CD4-positive, alpha-beta T cell treated with Interferon alpha-2 for 1 hour (primary cell): ENCODE data around the gene SMIM35.
A peak's percentile ranks its signal among the peaks of the same experiment; 100 is the strongest.

Experiments used
- DNase-seq, 2 donors: peaks; one replicate each; pipeline ENCODE4 v3.0.0-alpha.2; 2020 to 2022

The SMIM35 gene

GRCh38 chr11:118000067-118000849 is 86.5 kb downstream of the SMIM35 start:
- no peak for DNase-seq

DNA sequence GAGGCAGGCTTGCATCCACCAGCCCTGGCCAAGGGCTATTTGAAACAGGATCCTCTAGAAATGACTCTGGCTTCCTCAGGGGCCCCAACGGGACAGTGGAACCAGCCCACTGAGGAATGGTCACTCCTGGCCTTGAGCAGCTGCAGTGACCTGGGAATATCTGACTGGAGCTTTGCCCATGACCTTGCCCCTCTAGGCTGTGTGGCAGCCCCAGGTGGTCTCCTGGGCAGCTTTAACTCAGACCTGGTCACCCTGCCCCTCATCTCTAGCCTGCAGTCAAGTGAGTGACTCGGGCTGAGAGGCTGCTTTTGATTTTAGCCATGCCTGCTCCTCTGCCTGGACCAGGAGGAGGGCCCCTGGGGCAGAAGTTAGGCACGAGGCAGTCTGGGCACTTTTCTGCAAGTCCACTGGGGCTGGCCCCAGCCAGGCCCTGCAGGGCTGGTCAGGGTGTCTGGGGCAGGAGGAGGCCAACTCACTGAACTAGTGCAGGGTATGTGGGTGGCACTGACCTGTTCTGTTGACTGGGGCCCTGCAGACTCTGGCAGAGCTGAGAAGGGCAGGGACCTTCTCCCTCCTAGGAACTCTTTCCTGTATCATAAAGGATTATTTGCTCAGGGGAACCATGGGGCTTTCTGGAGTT is 87.3 kb downstream of the SMIM35 start:
- DNase-seq, result no peak

- DNase-seq, result no peak
Observed at GRCh38 chr11:117998664-117999353, 88.0 kb downstream of the SMIM35 start.

DNA sequence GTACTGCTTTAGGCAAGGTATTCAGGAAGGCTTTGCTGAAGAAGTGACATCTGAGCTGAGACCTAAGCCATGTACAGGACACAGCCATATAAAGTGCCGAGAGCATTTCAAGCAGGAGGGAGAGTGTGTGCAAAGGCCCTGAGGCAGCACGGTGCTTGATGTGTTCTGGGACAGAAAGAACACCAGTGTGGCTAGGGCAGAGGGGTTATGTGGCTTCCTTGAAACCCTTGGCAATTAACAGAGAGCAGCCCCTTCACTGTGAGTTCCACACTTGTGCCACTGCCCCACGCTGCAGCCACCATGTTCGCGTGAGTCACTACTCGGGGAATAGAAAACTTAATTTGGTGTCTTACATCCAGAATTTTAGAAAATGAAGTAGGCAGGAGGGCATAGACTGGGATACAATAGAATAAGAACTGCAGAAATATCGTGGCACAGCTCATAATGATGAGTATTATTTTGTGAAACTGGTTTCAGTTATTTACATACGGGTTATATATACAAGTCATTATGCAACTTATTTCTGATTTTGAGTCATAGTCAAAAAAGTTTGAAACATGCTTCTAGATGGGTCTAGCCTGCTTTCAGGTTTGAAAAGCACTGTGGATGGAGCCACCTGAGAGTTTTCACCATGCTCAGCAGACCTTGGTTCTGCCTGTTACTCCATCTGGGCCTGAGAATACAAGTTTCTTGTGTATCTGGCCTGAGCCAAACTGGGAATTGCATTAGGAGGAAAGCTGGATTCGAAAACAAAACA is 88.8 kb downstream of the SMIM35 start:
- no peak for DNase-seq

DNA sequence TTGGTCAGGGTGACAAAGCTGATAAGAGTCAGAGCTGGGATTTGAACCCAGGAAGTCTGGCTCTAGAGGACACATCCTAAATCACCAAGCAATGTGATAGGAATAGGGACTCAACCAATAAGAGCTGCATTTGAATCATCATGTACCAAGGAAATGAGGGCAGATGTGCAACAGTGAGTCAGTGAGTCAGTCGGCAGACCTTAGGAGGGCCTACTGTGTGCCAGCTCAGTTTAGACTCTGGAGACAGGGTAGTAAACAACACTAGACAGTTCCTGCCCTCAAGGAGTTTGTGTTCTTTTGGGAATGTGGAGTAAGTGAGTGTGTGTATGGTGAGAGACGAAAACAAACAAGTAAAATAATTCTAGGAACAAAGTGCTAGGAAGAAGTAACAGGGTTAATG is 89.4 kb downstream of the SMIM35 start:
- DNase-seq, result no peak

- no peak for DNase-seq
Observed at GRCh38 chr11:117996058-117996457, 90.7 kb downstream of the SMIM35 start.

DNA sequence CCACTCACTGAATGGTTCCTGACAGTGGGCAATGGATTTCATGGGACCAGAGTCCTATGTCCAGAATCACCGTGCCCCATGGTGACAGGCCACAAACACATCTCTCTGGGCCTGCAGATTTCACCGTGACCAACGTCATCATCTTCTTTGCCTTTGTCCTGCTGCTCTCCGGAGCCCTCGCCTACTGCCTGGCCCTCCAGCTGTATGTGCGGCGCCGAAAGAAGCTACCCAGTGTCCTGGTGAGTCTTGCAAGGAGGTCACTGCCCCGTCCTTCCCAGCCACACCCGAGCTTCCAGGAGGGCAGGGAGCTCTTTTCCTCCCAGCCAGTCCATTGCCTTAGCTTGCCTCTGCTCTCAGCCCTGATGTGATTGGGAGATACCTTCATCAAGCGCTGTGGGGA is 91.3 kb downstream of the SMIM35 start:
- no peak for DNase-seq

DNA sequence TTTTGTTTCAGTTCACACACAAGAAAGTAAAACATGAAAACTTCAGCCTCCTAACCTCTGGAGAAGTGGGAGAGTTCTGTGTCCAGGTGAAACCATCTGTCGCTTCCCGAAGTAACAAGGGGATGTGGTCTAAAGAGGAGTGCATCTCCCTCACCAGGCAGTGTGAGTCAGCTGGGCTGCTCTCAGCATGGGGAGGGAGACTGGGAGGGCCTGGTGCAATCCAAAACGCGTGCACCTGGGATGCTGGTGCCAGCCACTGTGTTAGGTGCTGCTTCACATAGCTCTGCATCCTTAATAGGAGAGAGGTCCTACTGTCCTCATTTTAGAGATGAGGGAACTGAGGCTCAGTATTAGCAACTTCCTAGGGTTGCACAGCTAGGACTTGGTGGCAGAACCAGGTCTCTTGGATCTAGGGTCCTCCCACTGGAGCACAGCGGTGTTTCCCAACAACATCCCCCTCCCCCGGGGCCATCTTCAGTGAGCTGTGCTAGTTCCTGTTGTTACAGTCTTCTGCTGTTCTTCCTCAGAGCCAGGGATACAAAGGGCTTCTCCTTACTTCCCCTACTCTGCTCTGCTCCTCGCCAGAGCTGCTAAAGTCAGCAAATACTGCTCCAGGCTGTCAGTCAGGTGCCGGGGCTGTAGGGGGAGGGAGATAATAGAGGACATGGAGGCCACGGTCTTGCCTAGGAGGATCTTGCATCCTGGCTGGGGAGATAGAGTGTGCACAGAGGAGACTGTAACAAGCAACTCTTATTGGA is 92.6 kb downstream of the SMIM35 start:
- no peak for DNase-seq

DNA sequence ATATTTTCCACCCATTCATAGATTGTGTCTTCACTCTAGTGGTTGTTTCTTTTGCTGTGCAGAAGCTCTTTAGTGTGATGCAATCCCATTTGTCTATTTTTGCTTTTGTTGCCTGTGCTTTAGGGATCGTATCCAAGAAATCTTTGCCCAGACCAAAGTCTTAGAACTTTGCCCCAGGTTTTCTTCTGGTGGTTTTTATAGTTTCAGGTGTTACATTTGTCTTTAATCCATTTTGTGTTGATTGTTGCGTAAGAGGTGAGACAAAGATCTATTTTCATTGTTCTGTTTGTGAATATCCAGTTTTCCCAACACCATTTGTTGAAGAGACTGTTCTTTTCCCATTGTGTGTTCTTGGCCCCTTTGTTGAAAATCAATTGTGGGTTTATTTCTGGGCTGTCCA is 94.1 kb downstream of the SMIM35 start:
- DNase-seq, result no peak

- no peak for DNase-seq
Observed at GRCh38 chr11:117992136-117992535, 94.6 kb downstream of the SMIM35 start.

DNA sequence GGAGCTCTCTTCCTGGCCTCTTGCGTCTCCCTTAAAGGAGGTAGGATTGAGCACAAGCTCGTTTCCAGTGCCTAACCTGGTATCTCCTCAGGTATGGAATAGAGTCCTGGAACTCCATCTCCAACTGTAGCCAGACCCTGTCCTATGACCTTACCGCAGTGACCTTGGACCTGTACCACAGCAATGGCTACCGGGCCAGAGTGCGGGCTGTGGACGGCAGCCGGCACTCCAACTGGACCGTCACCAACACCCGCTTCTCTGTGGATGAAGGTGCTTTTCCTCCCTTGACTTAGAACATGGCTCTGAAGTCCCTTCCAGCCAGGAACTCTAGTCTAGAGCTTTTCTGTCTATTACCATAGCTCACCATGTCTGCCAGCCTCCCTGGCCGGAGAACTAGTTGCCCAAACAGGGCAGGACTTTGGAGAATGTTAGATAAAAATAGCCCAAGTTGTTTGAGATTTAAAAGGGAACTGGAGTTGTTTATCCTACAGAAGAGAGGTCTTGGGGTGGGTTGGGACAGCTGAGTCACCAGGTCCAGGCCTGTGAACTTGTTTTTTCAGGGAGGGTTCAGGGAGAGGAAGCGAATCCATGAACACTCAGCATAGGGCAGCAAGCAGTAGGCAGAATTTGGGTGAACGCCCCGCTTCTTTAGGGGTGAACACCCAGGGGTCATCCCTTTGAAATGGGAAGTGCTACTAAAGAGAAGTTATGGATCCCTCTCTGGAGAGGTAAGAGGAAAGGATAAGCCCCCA is 97.2 kb downstream of the SMIM35 start:
- peak in 1 of 2 donors; percentile 45 for DNase-seq

GRCh38 chr11:117986981-117987574 is 99.7 kb downstream of the SMIM35 start:
- DNase-seq, result peak; percentile 62 to 79

DNA sequence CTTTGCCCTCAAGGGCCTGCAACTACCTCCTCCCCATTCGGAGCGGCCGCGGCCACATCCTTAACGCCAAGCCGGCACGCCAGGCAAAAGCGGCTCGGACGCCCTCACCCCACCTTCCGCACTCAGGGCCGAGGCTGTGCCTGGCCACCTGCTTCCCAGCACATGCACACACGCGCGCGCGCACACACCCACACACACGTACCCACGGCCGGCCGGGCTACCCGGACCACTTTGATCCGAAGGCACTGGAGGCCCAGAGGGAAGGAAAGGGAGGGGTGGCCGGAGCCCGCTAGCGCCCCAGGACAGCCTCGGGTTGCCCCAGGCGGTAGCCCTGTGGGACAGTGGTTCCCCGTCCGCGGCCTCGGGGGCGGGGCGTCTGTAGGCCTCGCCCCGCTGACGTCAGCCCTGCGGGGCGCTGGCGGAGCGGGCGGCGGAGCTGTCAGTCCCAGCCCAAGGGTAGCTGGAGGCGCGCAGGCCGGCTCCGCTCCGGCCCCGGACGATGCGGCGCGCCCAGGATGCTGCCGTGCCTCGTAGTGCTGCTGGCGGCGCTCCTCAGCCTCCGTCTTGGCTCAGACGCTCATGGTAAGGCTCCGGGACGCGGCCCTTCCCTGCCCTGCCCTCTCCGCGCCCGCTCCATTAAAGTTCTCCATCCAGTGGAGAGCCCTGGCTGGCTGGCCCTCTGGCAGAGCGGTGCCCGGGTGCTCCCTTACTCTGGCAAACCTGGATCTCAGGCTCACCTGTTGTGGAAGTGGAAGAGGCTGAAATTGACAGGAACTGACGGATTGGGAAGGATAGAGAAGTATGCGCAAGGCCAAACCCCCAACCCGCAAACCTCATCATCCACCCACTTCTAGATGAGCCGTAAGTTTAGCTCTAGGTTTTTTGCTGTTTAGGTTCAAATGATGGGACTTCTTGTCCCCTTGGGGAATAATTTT is 100.5 kb downstream of the SMIM35 start, which contains the start of gene IL10RA:
Gene IL10RA (plus strand): TSS at position 442 of the 935 bp plus-strand sequence. CDS start 74 bp downstream, at position 516.
- peak; percentile 87 to 89 for DNase-seq

GRCh38 chr11:117984476-117984875 is 102.3 kb downstream of the SMIM35 start:
- DNase-seq, result no peak

DNA sequence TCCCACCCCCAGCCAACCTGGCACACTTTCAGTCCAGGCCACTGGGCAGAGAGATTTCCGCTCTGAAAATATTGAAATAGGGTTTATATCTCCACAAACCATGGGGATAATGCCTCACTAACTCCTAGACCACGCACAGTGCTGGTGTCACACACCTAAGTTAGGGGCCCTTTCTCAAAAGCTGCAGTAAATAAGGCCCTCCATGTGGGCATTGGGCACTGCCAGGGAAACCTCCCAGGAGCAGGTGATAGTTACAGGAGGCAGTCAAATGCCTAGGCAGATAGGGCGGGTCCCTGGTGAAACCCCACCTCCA is 103.6 kb downstream of the SMIM35 start:
- DNase-seq, result no peak

GRCh38 chr11:117980720-117981119 is 106.0 kb downstream of the SMIM35 start:
- DNase-seq, result no peak

DNA sequence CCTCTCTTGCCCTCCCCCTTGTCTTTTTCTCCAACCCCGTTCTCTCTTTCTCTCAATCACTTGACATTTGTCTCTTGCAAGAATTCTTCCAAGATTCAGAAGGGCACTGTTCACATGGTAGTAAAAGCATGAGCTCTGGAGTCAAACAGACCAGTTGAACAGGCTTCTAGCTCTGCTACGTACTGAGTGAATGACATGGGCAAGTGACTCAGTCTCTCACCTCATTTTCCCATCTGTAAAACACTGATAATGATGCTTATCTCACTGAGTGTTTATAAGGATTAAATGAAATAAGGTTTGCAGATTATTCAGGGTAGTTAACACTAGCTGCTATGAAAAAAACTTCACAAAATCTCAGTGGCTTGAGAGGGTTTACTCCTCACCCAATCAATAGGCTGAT is 106.5 kb downstream of the SMIM35 start:
- no peak for DNase-seq

GRCh38 chr11:117979481-117980211 is 107.1 kb downstream of the SMIM35 start:
- DNase-seq, result peak; percentile 49 to 62

GRCh38 chr11:117978991-117979390 is 107.8 kb downstream of the SMIM35 start:
- DNase-seq, result no peak
